Fibroblast of gingiva (primary cell): Measurements from ENCODE around the gene HUS1.

Experiments
- DNase-seq: peaks from one replicate; pipeline ENCODE4 v3.0.0-alpha.2; 2011; ENCODE audit warnings: low read depth

HUS1 gene

DNA sequence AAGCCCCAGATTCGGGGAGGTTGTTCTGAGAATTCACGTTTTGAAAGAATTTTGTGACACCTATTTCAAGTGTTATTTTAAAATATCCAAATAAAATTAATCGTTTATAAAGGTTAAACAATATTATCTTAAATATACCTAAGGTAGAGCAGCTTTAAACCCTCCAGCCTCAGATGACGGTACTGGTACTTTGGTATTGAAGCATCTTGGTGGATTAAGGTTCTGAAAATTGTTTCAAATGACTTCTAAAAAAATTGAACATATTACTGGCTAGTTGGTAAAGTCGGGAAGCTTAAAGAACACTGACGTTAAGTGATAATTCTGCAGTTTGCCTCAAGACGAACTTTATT lies 392 bp upstream of the HUS1 start:
- DNase-seq: no peak

DNA sequence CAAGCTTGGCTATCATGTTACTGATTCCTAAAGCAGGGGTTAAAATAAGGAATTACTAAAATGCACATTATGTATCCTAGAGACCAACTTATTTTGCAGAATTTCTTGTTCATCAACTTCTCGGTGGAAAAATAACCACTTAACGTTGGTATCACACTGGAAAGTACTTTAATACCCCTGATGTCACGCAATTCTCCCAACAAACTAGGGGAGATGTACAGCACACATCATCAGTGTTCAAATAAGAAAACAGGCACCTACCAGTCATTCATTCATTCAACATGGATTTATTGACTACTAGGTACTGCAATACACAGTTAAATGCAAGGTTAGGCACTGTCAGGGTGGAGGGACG lies 648 bp downstream of the HUS1 start:
- DNase-seq: no peak

DNA sequence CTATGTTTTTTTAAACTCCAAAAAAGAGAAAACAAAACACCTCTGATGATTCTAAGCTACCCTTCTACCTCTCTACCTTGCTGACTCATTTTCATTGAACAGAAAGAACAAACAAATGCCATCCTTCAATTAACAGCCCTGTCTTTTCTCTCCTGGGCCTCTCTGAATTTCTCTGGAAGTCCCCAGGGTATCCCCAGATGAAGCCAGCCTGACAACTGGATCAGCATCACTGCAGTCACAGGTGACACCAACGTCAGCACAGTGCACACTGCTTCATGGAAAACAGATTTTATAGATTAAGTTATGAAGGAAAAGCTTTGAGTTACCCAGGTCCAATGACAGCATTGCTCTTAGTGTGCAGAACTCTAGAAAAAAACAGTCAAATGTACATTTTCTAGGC lies 5.7 kb downstream of the HUS1 start:
- no peak for DNase-seq

DNA sequence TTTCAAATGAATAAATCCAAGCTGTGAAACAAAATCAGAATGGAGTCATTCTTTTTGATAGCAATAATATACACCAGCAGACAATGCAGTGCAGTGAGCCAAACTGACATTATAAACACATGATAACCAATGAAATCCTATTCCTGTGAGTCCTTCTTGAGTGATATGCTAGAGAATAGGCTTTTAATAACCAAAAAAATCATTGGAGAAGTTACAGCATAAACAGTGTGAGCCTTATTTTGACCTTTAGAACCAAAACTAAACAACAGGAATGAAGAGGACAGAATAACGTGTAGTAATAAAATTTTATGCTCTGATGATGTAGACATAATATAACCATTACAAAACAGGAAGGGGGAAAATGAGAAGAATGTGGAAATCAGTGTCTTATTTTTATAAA lies 8.7 kb downstream of the HUS1 start:
- no peak for DNase-seq

DNA sequence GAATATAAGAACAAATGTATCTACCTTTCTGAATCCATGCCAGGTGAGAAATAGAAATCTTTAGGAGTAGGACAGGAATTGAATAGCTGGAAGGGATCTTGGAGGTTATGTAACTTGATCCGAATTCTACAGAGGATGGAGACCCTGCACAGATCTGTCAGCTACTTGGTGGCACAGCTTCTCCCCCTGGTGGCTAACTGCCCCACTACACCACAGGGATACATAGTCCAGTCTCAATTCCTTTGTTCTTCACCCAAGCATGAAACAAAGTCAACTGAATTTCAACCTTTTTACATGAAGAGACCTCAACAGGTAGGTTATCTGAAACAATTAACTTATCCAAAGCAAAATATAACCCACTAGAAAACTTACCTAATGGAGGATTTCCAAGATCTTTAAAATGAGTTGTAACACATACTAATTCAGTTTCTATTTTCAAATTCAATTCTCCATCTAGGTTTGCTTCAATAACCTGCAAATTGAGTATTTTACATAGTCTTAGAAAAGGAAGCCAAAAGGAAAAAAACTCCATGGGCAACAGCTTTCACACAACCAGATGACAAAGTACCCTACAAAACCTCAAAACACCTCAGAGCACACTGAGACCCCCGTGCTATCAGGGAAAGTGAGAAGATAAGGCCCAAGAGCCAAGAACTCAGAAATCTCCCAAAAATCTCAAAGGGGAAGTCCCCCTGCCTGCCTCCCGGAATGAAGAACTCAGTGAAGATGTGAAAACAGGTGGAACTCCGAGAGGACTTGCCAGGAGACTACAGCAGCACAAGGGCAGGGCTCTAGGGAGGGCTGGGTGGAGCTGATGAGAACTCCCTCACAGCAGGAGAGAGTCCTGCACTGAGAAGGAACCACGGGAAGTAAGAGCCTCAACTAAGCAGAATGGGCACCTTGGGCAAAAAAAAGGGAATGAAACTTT lies 10.3 kb downstream of the HUS1 start:
- peak; percentile 31 for DNase-seq

DNA sequence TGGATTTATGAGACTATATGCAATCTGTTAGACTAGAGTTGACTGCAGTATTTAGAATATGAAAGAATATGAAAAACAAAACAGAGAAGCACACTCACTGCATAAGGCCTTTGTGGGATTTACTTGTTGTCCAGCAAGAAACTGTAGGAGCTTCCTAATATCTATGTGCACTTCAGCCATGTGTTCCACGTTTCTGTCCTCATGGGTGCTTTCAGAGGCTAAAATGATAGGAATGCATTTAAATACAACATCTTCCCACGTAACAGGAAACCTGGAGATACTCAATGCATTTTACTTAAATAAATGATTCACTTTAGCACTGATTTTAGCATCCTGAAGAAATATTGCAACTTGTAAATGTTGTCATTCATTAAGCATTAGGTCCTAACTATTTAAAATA lies 11.7 kb downstream of the HUS1 start:
- DNase-seq: no peak

DNA sequence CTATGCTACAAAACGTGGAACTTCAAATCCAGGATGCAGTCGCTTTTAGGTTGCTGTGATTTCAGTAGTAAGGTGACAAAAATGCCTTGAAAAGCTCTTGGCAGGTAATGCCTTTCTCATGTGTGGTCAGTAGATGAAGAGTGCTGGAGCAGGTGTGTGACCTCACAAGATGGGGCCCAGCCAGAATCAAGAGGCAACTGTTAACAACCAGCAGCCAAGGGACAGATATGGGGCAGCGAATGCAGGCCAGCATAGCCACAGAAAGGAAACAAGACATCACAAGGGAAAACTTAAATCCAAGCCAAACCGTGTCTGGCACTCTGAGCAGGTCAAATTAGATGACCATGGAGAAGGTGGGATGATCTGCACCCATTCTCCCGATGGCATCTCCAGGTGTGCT lies 12.3 kb downstream of the HUS1 start:
- no peak for DNase-seq

DNA sequence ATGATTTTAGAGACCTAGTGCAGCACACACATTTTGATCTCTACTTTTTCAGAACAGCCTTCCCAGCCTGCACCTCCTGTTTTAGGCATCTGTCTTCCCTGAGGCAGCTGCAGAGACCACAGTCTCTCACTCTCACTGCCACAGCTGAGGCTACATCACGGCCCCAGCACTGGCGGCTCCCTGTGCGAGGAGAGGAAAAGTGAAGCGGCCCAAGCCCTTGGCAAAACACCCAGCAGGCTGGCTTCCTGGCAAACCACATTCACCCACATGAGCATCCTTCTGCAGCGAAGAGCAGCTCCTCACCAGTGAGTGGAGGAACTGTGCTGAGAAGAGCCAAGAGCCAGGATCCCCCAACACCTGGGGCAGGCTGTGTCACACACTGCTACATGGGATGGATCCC lies 14.0 kb downstream of the HUS1 start:
- DNase-seq: no peak

DNA sequence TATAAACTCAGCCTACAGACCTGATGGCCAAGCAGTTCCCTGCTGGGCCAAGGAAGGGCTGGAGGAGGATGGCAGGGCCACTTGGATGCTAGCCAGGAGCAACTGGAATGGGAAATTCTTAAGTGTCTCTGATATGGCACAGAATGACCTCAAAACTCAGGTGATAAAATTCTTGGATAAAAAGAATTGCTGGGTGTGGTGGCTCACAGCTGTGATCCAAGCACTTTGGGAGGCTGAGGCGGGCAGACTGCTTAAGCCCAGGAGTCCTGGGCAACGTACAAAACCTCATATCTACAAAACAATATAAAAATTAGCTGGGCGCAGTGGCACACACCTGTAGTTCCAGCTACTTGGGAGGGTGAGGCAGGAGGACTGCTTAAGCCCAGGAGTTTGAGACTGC lies 17.2 kb downstream of the HUS1 start:
- DNase-seq: no peak

DNA sequence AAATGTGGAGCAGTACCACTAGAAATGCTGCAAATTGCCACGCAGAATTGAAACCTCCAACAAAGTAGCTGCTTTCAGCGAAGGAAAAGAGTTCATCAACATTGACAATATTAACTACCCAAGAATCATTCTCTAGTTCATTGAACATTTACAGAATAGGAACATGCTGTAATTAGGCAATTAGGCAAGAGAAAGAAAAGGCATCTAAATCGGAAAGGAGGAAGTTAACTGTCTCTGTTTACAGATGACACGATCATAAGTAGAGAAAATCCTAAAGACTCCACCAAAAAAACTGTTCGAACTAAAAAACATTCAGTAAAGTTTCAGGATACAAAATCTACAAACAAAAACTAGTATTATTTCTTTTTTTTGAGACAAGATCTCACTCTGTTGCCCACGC lies 22.3 kb downstream of the HUS1 start:
- no peak for DNase-seq

DNA sequence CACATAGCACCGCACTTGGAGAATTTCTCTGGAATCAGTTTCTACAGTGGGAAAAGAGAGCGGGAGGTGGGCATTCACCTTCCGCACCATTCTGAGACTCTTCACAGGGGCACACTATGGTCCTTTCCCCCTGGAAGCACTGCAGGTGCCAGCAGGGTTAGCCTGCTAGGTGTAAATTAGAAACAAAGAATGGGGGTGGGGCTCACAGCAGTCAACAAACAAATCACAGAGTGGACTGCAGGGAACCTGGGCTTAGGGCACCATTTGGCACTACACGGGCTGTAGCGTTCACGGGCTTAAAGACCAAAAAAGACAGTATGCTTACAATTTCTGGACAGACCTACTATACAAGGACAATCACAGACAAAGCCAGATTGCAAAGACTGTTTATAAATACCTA lies 23.2 kb downstream of the HUS1 start:
- no peak for DNase-seq

DNA sequence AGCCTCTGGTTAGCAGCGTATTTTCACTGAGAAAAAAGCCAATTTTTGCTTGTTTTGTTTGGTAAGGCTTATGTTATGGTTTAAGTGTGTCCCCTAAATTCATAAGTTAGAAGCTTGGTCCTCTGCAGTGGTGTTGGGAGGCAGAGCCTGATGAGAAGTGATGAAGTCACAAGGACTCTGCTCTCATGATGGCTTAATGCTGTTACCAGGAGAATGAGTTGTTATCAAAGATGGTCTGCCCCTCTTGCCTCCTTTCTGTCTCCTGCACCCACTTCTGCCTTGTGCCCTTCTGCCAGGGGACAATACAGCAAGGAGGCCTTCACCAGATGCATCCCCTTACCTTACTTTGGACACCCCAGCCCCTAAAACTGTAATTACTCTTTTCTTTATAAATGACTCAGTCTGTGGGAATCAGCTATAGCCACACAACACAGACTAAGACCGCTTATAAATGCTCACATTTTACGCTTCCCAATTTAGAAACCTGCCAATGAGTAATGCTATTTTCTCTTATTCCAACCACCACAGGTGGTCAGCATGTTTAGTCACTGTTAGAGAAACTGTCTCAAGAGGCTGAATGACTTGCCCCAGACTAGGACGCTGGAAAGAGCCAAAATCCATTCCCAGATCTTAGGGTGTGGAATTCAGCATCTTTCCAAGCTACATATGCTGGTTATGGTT lies 25.0 kb downstream of the HUS1 start:
- no peak for DNase-seq

DNA sequence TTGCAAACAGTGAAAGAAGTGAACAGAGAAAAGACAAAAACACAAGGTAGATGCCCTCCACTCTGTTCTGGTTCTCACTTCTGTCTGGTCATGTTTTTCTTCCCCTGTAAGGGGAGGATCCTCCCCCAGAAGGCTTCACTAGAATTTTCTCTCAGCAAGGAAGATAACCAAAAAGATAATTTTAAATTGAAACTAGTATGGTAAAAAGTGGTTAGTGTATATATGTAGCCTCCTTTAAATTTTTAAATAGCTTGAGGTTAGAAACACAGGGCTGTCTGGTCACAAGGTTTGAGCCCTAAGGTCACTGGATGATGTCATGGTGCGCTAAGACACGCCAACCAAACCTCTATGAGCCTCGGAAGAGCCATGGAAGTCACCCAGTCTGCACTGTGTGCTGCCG lies 25.6 kb downstream of the HUS1 start:
- no peak for DNase-seq

DNA sequence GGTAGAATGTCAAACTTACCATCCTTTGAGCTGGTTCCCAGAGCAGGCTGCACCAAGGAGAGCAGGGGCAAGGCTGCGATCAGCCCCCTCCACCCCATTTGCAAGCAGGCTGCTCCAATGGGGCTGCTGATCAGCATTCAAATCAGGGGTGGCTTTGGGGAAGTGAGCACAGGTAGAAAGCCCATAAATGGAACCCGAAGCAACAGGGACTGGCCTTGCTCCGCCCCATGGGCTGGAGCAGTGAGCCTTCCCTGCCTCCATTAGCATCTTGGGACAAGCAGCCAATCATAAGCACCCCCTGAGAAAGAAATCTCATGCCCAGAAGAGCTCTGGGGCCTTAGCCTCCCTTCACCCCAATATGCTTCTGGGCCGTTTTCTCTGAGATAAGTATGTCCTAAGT lies 27.2 kb downstream of the HUS1 start:
- DNase-seq: no peak

DNA sequence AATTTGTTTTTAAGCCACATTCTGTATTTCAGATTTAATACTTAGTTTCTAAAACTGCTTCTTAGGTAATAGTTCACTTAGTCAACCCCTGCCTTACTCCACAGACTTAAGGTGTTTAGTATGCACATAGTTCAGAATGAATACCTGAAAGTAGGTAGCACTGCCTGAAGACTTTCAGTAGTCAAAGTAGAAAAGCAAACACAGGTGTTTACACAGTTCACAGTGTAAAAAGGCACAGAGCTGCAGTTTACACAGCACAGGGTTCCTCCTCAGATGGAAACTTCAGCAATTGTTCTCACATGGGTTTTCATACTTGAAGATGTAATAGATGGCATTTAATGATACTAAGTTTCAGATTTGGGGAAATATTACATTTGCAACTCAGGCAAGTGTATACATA lies 28.0 kb downstream of the HUS1 start:
- DNase-seq: no peak

DNA sequence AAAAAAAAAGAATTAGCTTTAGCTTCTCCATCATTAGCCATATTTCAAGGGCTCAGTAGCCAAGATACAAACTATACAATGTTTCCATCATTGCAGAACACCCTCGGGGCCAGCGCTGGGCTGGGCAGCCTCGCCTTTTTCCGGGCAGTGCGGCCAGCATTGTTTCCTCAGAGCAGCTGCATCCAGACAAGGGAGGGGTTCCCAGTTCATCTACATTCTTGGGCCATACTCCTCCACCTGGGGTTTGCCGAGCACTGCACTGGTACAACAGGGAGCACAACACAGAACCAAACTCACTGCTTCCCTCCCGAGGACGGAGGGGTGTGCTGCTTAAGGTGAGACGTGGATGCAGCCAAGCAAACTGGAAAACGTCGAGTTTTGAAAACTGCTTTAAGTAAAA lies 28.7 kb downstream of the HUS1 start:
- DNase-seq: no peak

DNA sequence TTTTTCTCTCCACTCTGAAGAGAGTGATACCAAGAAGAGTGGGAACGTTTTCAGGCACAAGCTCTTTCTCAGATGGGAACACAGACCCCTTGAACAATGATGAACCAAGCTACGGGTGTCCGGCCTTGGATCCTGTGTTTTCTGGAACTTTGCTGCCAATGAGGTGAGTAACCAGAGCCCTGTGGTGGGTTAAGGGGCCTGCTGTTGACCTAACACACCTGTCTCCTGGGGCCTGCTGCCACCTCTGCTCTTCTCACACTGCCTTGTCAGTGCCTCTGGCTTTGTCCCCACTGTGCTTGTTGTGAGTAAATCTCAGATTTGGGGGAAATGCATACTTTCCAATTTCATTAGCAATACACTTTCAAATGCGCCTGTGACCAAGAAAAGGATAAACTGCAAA lies 29.7 kb downstream of the HUS1 start:
- DNase-seq: no peak

DNA sequence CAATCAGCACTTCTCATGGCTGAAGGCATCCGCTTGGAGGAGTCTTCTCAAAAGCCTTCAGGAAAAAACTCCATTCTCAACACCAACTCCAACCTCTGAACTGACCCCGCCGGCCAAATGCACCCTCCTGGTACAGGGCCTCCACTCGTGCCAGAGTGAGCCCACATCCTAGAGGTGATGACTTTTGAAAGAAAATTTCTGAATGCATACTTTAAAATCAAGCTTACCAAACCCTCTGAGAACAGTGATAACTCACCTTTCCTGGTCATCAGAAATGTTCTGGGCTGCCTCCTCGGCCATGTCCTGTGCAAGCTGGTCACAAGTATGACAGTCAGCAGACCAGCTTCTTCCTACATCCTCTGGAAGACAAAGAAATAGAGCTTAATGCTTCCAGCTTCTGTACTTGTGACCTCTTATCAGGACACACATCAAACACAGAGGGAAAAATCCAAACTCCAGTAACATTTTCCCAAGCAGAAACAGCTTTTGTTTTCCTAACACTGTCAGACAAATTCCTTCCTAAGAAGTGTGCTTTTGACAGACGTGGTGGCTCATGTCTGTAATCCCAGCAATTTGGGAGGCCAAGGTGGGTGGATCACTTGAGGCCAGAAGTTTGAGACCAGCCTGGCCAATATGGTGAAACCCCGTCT lies 31.1 kb downstream of the HUS1 start, which contains the start of gene PKD1L1:
TSS of gene PKD1L1 (minus strand) at position 326 of the 650 bp plus-strand sequence. CDS start at position 300, 26 bp downstream.
- DNase-seq: no peak

DNA sequence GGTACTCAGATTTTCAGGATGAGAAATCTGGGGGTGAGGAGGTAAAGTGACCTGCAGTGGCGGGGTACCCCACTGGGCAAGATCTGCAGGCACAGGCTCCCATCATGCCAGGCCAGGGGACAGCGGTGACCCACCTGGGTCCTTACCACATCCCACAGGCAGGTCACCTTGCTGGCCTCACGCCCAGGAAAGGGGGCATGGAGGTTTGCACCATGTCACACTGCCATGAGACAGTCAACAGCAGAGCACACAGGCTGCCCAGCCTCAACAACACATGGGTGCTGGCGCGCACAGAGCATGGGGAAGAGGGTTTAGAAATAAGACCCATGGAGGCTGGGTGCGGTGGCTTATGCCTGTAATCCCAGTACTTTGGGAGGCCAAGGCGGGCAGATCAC lies 32.1 kb downstream of the HUS1 start:
- no peak for DNase-seq

DNA sequence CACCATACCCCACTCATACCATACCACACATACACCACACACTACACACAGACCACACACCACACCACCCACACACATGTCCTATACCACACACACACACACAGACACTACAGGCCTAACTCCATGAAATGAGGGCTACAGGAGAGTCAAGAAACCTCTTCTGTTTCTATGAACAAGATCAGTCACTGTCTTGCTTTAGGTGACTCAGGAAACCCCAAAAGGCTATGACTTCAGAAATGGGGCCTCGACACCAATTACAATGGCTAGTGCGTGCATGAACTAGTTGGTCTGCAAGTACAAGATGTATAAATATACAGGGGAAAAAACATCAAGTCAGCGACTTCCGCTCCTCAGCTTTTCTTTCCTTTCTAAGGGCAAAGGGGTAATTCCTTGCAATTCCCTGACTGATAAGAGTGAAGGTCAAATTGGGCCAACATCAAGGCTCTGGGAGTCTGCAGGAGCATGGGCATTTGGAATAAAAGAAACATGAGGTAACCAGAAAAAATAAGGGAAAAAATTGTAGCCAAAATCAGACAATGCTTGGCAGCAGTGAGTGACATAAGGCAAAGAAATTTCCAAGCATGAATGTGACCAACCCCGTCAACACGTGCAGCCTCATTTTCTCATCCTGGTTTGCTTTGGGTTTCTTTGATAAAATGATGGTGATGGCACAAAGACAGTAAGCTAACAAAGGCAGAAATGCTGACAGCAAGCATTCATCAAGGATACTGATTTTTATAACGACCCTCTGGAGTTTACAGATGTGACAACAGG lies 32.6 kb downstream of the HUS1 start:
- DNase-seq: no peak

DNA sequence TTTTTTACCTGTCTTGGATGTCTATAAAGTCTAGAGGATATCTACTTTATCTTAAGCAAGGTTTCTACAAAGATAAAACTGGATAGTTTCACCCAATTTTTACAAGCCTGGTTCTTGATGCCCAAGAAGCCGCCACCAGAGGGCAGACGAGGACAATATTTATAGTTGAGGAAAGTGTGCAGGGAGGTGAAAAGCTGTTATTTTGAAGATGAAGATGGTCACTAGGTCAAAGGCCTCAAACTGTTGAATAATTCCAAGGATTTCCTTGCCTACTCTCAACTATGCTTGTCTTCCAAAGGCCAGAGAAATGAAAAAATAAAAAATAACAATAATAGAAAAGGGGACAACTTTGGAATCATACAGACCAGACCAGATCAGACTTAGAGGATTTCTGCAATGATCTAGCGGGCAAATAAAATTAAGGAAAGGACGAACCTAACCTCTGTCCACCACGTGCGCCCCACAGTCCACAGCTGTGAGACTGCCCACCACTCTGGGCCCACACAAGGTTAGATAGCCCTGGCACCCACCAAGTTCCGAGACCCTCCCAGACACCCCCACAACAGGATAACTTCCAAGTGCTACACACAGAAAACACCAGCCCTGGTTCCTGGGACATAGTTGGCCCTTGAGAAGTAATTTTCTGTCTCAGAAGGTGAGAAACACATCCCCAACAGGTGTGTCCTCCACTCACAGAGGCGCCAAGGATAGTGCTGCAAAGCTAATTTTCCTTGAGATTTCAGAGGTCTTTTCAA lies 34.0 kb downstream of the HUS1 start:
- DNase-seq: peak; percentile 36
